K562 (cell line): ENCODE results near the gene CPEB1. TPM values are rescaled to one million over a fixed set of nuclear protein-coding genes. Genes with fewer than 3 reads are reported as not detected.

ENCODE experiments used
- ATAC-seq: fragments of 200-7000 bp; cut with Tn5 transposase; 3 replicates; pipeline ENCODE4 v1.9.1; 2020; ENCODE audit warnings: moderate library complexity
- BruUV-seq: library from RNA; stranded (reverse); fragments of 400-500 nt; replicated peaks from 2 replicates; lab custom pipeline; 2021; lab: Mats Ljungman, UMichigan
- CTCF ChIA-PET: fragments of 300-600 bp; formaldehyde crosslinking; extraction: SDS; loops from one replicate; lab custom pipeline; 2021; ENCODE audit warnings: low intra/inter-chr PET ratio; lab: Yijun Ruan, JAX
- POLR2A ChIA-PET: fragments of 300-600, 350-650 bp; sonication (Branson Sonifier 250); formaldehyde crosslinking; extraction: SDS; loops from one replicate; lab custom pipeline; 2021; ENCODE audit warnings: antibody characterized with exemption, inconsistent platforms; lab: Yijun Ruan, JAX
- DNase-seq, 4 experiments: peaks; one replicate each; pipeline versions ENCODE4 v3.0.0 to v3.0.0-alpha.2; 2011 to 2018; ENCODE audit warnings: low spot score in 3 of 4, mixed read lengths in 3 of 4; ENCODE audit errors: extremely low read depth in 1 of 4
- FAIRE-seq: peaks from 2 replicates; lab custom pipeline; 2011; peaks lifted over from hg19 to GRCh38; lab: Jason Lieb, UNC
- H2AFZ ChIP-seq: 2 replicates; pipeline ENCODE4 v1.6.0; 2011; ENCODE audit warnings: low read depth, low read length, control low read depth, inconsistent platforms
- H3K27ac ChIP-seq: fragments of 200-600 bp; 3 replicates; pipeline ENCODE4 v1.8.0; 2011; ENCODE audit warnings: low read depth, mild to moderate bottlenecking, control low read depth, inconsistent platforms, low read length, moderate library complexity, mixed read lengths; ENCODE audit errors: extremely low read depth
- H3K27me3 ChIP-seq, 2 experiments: fragments of 300-600 bp in 1 of 2; 2 replicates in 1 of 2; 3 replicates in 1 of 2; pipeline versions ENCODE4 v1.6.0 to v1.8.0; 2011; ENCODE audit warnings: inconsistent platforms in 2 of 2, low read length in 2 of 2, mild to moderate bottlenecking in 1 of 2, mixed read lengths in 1 of 2, moderate library complexity in 1 of 2; ENCODE audit not compliant: control insufficient read depth in 2 of 2, insufficient read depth in 2 of 2
- H3K36me3 ChIP-seq: fragments of 300-600 bp; 3 replicates; pipeline ENCODE4 v1.8.0; 2011; ENCODE audit warnings: mild to moderate bottlenecking, low read length, inconsistent platforms; ENCODE audit not compliant: control insufficient read depth, insufficient read depth
- H3K4me1 ChIP-seq, 2 experiments: fragments of 200-600 bp in 1 of 2; replicated peaks in 1 of 2; 2 replicates in 1 of 2; 3 replicates in 1 of 2; pipeline versions ENCODE4 v1.5.1 to v1.8.0; 2011; ENCODE audit warnings: inconsistent platforms in 2 of 2, low read length in 2 of 2, mild to moderate bottlenecking in 1 of 2, mixed read lengths in 1 of 2, moderate library complexity in 1 of 2; ENCODE audit not compliant: control insufficient read depth in 2 of 2, insufficient read depth in 2 of 2
- H3K4me2 ChIP-seq: 2 replicates; pipeline ENCODE4 v1.6.1; 2011; ENCODE audit warnings: low read length, control low read depth, inconsistent platforms, mixed read lengths; ENCODE audit not compliant: insufficient read depth
- H3K4me3 ChIP-seq: fragments of 200-600 bp; sonication (generic), shearing (Covaris generic); 2 replicates; pipeline ENCODE4 v1.5.1; 2016; ENCODE audit warnings: control low read depth, inconsistent platforms
- H3K79me2 ChIP-seq: fragments of 200-600 bp; 3 replicates; pipeline ENCODE4 v1.8.0; 2011; ENCODE audit warnings: low read length, inconsistent platforms; ENCODE audit not compliant: control insufficient read depth, insufficient read depth
- H3K9ac ChIP-seq, 2 experiments: 2 replicates each; pipeline versions ENCODE4 v1.6.0 to v1.6.1; 2011; ENCODE audit warnings: low read depth in 2 of 2, low read length in 2 of 2, control low read depth in 1 of 2, inconsistent platforms in 1 of 2, mild to moderate bottlenecking in 1 of 2, mixed read lengths in 1 of 2; ENCODE audit not compliant: insufficient read depth in 1 of 2
- H3K9me1 ChIP-seq: one replicate; pipeline ENCODE4 v1.6.0; 2011; ENCODE audit warnings: inconsistent platforms, mild to moderate bottlenecking, low read length, moderate library complexity; ENCODE audit not compliant: control insufficient read depth, insufficient read depth
- H3K9me3 ChIP-seq: replicated peaks from 2 replicates; pipeline ENCODE4 v1.5.1; 2011; ENCODE audit warnings: low read depth, low read length, inconsistent platforms; ENCODE audit not compliant: control insufficient read depth, insufficient read depth
- H4K20me1 ChIP-seq: replicated peaks from 2 replicates; pipeline ENCODE4 v1.6.1; 2011; ENCODE audit warnings: low read length, inconsistent platforms, mixed read lengths; ENCODE audit not compliant: control insufficient read depth, insufficient read depth
- ARNT ChIP-seq, 2 experiments: fragments of 450-650 bp; IDR thresholded peaks; 2 replicates each; pipeline ENCODE4 v1.6.1; 2016; ENCODE audit warnings: mild to moderate bottlenecking in 1 of 2
- CBFB ChIP-seq: sonication (generic); formaldehyde crosslinking; IDR thresholded peaks from 2 replicates; pipeline ENCODE4 v1.4.0; 2020; ENCODE audit warnings: mild to moderate bottlenecking, missing genetic modification reagents
- CLOCK ChIP-seq: fragments of 250-450 bp; sonication (Bioruptor Pico); IDR thresholded peaks from 2 replicates; pipeline ENCODE4 v1.4.0; 2020; ENCODE audit warnings: mild to moderate bottlenecking, moderate library complexity, borderline replicate concordance
- ELK3 ChIP-seq: fragments of 450-650 bp; formaldehyde crosslinking; IDR thresholded peaks from 2 replicates; pipeline ENCODE4 v1.4.0; 2020; ENCODE audit warnings: mild to moderate bottlenecking
- HSF4 ChIP-seq: fragments of 250-450 bp; sonication (Bioruptor Pico); IDR thresholded peaks from 2 replicates; pipeline ENCODE4 v2.1.2; 2022; ENCODE audit warnings: mild to moderate bottlenecking, moderate library complexity, borderline replicate concordance
- MAX ChIP-seq: sonication (generic); formaldehyde crosslinking; IDR thresholded peaks from 2 replicates; pipeline ENCODE4 v1.9.0; 2022; ENCODE audit warnings: mild to moderate bottlenecking, missing genetic modification reagents
- MCM7 ChIP-seq, 2 experiments: fragments of 450-650 bp; IDR thresholded peaks; 2 replicates each; pipeline ENCODE4 v1.6.1; 2016 to 2018
- MECOM ChIP-seq: fragments of 250-450 bp; sonication (Bioruptor Pico); IDR thresholded peaks from 2 replicates; pipeline ENCODE4 v1.8.0; 2022; ENCODE audit warnings: inconsistent platforms
- MIER1 ChIP-seq: fragments of 450-650 bp; IDR thresholded peaks from 2 replicates; pipeline ENCODE4 v1.6.1; 2016; ENCODE audit warnings: antibody characterized with exemption, mild to moderate bottlenecking, low read depth
- NCOA2 ChIP-seq, 2 experiments: fragments of 450-650 bp; IDR thresholded peaks; 2 replicates each; pipeline ENCODE4 v1.6.1; 2018; ENCODE audit warnings: mild to moderate bottlenecking in 2 of 2, moderate library complexity in 1 of 2; ENCODE audit not compliant: partially characterized antibody in 2 of 2
- SAFB ChIP-seq: fragments of 200-400 bp; formaldehyde crosslinking; IDR thresholded peaks from 2 replicates; pipeline ENCODE4 v1.6.1; 2017; ENCODE audit warnings: low read depth, low read length, borderline replicate concordance
- ZFP91 ChIP-seq: sonication (generic); formaldehyde crosslinking; IDR thresholded peaks from 2 replicates; pipeline ENCODE4 v1.8.0; 2022; ENCODE audit warnings: mild to moderate bottlenecking, missing genetic modification reagents
- ZNF23 ChIP-seq: fragments of 250-450 bp; sonication (Bioruptor Pico); IDR thresholded peaks from 2 replicates; pipeline ENCODE4 v1.4.0; 2020; ENCODE audit warnings: mild to moderate bottlenecking
- WGBS: fragments of 100-300 bp; shearing (Covaris generic); methylation state at CpG from one replicate; pipeline ENCODE4 v1.1.6; 2016; ENCODE audit warnings: low coverage, mixed read lengths; ENCODE audit not compliant: insufficient coverage; ENCODE audit errors: missing lambda C conversion rate; 5-methylcytosine and 5-hydroxymethylcytosine counted together
- in situ Hi-C: fragments of 300-500 bp; cut with MboI; formaldehyde crosslinking; loops from 4 replicates; pipeline ENCODE4 v1.15.0; 2018; ENCODE audit warnings: inconsistent platforms, mixed read lengths
- intact Hi-C: fragments of 100-400 bp; cut with micrococcal nuclease; formaldehyde crosslinking; loops from 2 replicates; pipeline ENCODE4 v1.14.2; 2022
- polyA plus RNA-seq, 8 experiments: library from polyadenylated mRNA; depleted of rRNA in 4 of 8; stranded (reverse) in 5 of 8; unstranded in 3 of 8; fragments of >200 nt; fragmentation: Nextera tagmentation in 2 of 8; fragmentation: Illumina TruSeq in 1 of 8; extraction: Ambion mirVana in 2 of 8; extraction: Trizol in 1 of 8; gene quantifications; 2 replicates each; pipeline versions ENCODE4 v1.2.1 to v1.2.3, GENCODE V29; 2011 to 2014; ENCODE audit warnings: inconsistent platforms in 1 of 8, missing spikeins in 1 of 8
- total RNA-seq, 7 experiments: library from RNA; depleted of rRNA in 6 of 7; stranded (reverse); fragments of >200 nt in 6 of 7; fragmentation: Illumina TruSeq in 2 of 7; extraction: Trizol in 2 of 7; gene quantifications; 2 replicates each; pipeline versions ENCODE4 v1.2.1 to v1.2.3, GENCODE V29; 2011 to 2021; ENCODE audit warnings: low replicate concordance in 1 of 7

CPEB1 gene
- total and polyA plus RNA-seq, 9 of the 15 experiments (the other 6 are each of a cell fraction or from before 2014, with no cell fraction given), result 2.2 to 13.4 (median 9.7) TPM

GRCh38 chr15:82554351-82554750 lies 92.8 kb downstream of the CPEB1 start (continued):
- no peak for TF ChIP-seq SAFB
- no peak for TF ChIP-seq CBFB (CRISPR knock-in tag)
- TF ChIP-seq MIER1, result no peak
- no peak for TF ChIP-seq MAX (CRISPR knock-in tag)

- H3K27ac ChIP-seq, result no peak overlapping the region
- ChIA-PET POLR2A (interaction anchor here (0.6 to 12.0 kb wide), 2 partner anchors 13 to 16 kb away, joined by 3 to 95 read pairs; partner anchors contain the start of gene RPS17), CTCF (no interaction called here)
- H3K4me2 ChIP-seq, result no peak overlapping the region
- WGBS, result 90% methylated on average over 1 of the region's 1 CpG
- ATAC-seq (no peak), FAIRE-seq (no peak), DNase-seq (no peak)
- H2AFZ ChIP-seq, result no peak overlapping the region
- no peaks in the 10 kb centered on the region; the same call in 1 of the 2 replicates for H4K20me1 ChIP-seq
- intact Hi-C loops (no loop called here), in situ Hi-C loops (no loop called here)
- no peaks in the 10 kb centered on the region for H3K79me2 ChIP-seq
- TF ChIP-seq CLOCK (CRISPR knock-in tag) (no peak), ELK3 (CRISPR knock-in tag) (no peak), MECOM (CRISPR knock-in tag) (no peak), NCOA2 (IDR thresholded peaks at IDR 0.05; ENCODE audit: partially characterized antibody in 2 of 2) (no peak), ZNF23 (no peak), MCM7 (IDR thresholded peaks at IDR 0.05) (no peak), ZFP91 (CRISPR knock-in tag) (no peak), HSF4 (CRISPR knock-in tag) (no peak), ARNT (IDR thresholded peaks at IDR 0.05) (no peak)
- peaks cover 9 to 11% of the 10 kb centered on the region in 2 experiments; a peak in 4 of 5 replicates for H3K4me1 ChIP-seq
- BruUV-seq, result no TSS peak
- no peak overlapping the region for H3K9ac ChIP-seq
- H3K9me1 ChIP-seq, result no peaks in the 10 kb centered on the region
- H3K36me3 ChIP-seq, result peaks cover 86% of the 10 kb centered on the region
- no peaks in the 10 kb centered on the region for H3K27me3 ChIP-seq
- H3K4me3 ChIP-seq, result no peak overlapping the region
- no peaks in the 10 kb centered on the region for H3K9me3 ChIP-seq
Observed at GRCh38 chr15:82553846-82554245, 93.3 kb downstream of the CPEB1 start.
